COLO668 (cell line): ENCODE results near the gene PIK3CA.
A peak's percentile ranks its signal among the peaks of the same experiment; 100 is the strongest.
"Not testable (repeated sequence)": the region's sequence is repeated elsewhere in the genome, so short reads cannot be mapped to it uniquely, and the experiment has no call there.

Experiments used
- DNase-seq: peaks from one replicate; lab custom pipeline; 2025; ENCODE audit not compliant: unreplicated experiment; lab: John Stamatoyannopoulos, UW

Gene PIK3CA

GRCh38 chr3:179260949-179261765 is 113.0 kb downstream of the PIK3CA start:
- peak; percentile 85 for DNase-seq

GRCh38 chr3:179263134-179263533 is 115.0 kb downstream of the PIK3CA start:
- no peak for DNase-seq

GRCh38 chr3:179264449-179264848 is 116.3 kb downstream of the PIK3CA start:
- DNase-seq, result no peak

- DNase-seq, result no peak
Observed at GRCh38 chr3:179265092-179265491, 116.9 kb downstream of the PIK3CA start.

- DNase-seq, result no peak
Observed at GRCh38 chr3:179265875-179266274, 117.7 kb downstream of the PIK3CA start.

- DNase-seq, result no peak
Observed at GRCh38 chr3:179266701-179267211, 118.6 kb downstream of the PIK3CA start.

GRCh38 chr3:179268400-179269051 is 120.4 kb downstream of the PIK3CA start:
- no peak for DNase-seq

GRCh38 chr3:179269152-179269707 is 121.1 kb downstream of the PIK3CA start:
- no peak for DNase-seq

GRCh38 chr3:179272385-179272784 is 124.2 kb downstream of the PIK3CA start:
- no peak for DNase-seq

- DNase-seq, result not testable (repeated sequence)
Observed at GRCh38 chr3:179274434-179274833, 126.3 kb downstream of the PIK3CA start.

GRCh38 chr3:179276001-179276400 is 127.8 kb downstream of the PIK3CA start:
- no peak for DNase-seq

GRCh38 chr3:179276743-179277142 is 128.6 kb downstream of the PIK3CA start:
- no peak for DNase-seq

- DNase-seq, result no peak
Observed at GRCh38 chr3:179278151-179278550, 130.0 kb downstream of the PIK3CA start.

GRCh38 chr3:179278932-179279693 is 131.0 kb downstream of the PIK3CA start:
- DNase-seq, result no peak

- DNase-seq, result no peak
Observed at GRCh38 chr3:179279837-179280236, 131.7 kb downstream of the PIK3CA start.

- no peak for DNase-seq
Observed at GRCh38 chr3:179281825-179282224, 133.7 kb downstream of the PIK3CA start.

- no peak for DNase-seq
Observed at GRCh38 chr3:179286331-179286730, 138.2 kb downstream of the PIK3CA start.

GRCh38 chr3:179288845-179289244 is 140.7 kb downstream of the PIK3CA start:
- no peak for DNase-seq

GRCh38 chr3:179289295-179289694 is 141.1 kb downstream of the PIK3CA start:
- no peak for DNase-seq
